ENCODE data around the gene COX8A.

COX8A gene

DNA sequence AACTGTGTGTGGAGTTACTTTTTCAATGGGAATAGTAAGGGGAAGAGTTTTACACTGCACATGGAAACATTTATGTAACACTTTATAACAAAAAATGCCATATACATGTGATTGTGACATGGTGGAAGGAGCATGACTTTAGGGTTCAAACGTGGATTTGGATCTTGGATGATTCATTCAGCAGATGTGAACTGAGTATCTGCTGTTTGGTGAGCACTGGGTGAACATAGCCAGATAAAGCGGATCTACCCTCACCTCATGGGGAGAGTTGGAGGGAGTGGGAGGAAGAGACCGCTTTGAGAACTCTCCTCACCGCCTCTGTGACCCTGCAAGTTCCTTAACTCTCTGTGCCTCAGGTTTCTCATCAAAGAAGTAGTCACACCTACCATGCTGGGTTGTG lies 32.5 kb upstream of the COX8A start:
- Histone ChIP-seq H4K20me1 (ENCODE audit: insufficient read depth, low read length) (no peaks in the 10 kb centered on the region), H3K4me2 (ENCODE audit: low read length) (no peak overlapping the region), H3K27ac (ENCODE audit: low read depth, low read length, poor library complexity, severe bottlenecking) (peak overlapping the region; percentile 25), H3K9me2 (ENCODE audit: low read depth, low read length) (no peaks in the 10 kb centered on the region), H3F3A (ENCODE audit: insufficient read depth, low read length) (no peaks in the 10 kb centered on the region), H3K36me3 (ENCODE audit: insufficient read depth, low read length) (peaks cover 28% of the 10 kb centered on the region), H3K27me3 (ENCODE audit: insufficient read depth, low read length) (no peaks in the 10 kb centered on the region), H3K9me3 (ENCODE audit: low read length) (no peaks in the 10 kb centered on the region), H3K4me1 (ENCODE audit: insufficient read depth, low read length, severe bottlenecking) (peaks cover 37% of the 10 kb centered on the region), H3K4me3 (ENCODE audit: low read depth, low read length, poor library complexity, severe bottlenecking) (no peak overlapping the region), H2AFZ (ENCODE audit: low read length) (no peak overlapping the region), H3K9ac (ENCODE audit: low read length) (no peak overlapping the region; the same call in 1 of the 2 replicates), H3K79me2 (ENCODE audit: insufficient read depth, low read length) (peaks cover 23% of the 10 kb centered on the region)
- TF ChIP-seq EZH2 (IDR thresholded peaks at IDR 0.05; ENCODE audit: borderline replicate concordance, low read length) = no peak
- TF ChIP-seq, protein P1, sequence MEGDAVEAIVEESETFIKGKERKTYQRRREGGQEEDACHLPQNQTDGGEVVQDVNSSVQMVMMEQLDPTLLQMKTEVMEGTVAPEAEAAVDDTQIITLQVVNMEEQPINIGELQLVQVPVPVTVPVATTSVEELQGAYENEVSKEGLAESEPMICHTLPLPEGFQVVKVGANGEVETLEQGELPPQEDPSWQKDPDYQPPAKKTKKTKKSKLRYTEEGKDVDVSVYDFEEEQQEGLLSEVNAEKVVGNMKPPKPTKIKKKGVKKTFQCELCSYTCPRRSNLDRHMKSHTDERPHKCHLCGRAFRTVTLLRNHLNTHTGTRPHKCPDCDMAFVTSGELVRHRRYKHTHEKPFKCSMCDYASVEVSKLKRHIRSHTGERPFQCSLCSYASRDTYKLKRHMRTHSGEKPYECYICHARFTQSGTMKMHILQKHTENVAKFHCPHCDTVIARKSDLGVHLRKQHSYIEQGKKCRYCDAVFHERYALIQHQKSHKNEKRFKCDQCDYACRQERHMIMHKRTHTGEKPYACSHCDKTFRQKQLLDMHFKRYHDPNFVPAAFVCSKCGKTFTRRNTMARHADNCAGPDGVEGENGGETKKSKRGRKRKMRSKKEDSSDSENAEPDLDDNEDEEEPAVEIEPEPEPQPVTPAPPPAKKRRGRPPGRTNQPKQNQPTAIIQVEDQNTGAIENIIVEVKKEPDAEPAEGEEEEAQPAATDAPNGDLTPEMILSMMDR (IDR thresholded peaks at IDR 0.05; ENCODE audit: low read length) = no peak

DNA sequence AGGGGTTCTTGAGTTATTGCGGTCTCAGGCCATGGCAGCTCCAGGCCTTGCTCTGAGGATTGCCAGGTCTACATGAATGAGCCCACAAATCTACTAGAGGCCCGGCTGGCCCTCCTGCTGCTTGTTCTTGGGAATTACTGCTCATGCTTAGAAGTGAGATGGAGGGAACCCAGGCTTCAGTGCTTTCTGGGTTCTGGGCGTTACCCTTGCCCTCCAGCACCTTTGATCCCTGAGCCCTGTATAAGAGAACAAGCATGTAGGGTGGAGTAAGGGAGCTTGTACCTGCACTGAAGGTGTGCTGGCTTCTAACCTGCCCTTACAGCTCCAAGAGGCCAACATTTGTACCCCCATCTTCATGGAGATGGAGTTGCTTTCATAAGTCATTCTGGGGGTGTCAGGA lies 31.6 kb upstream of the COX8A start:
- Histone ChIP-seq H3K27me3 (ENCODE audit: insufficient read depth, low read length) (no peaks in the 10 kb centered on the region), H4K20me1 (ENCODE audit: insufficient read depth, low read length) (no peaks in the 10 kb centered on the region), H3K4me3 (ENCODE audit: low read depth, low read length, poor library complexity, severe bottlenecking) (no peak overlapping the region), H3K9me2 (ENCODE audit: low read depth, low read length) (no peaks in the 10 kb centered on the region), H3K9ac (ENCODE audit: low read length) (no peak overlapping the region), H3K27ac (ENCODE audit: low read depth, low read length, poor library complexity, severe bottlenecking) (no peak overlapping the region), H3K9me3 (ENCODE audit: low read length) (no peaks in the 10 kb centered on the region), H3F3A (ENCODE audit: insufficient read depth, low read length) (no peaks in the 10 kb centered on the region), H3K4me1 (ENCODE audit: insufficient read depth, low read length, severe bottlenecking) (peaks cover 33% of the 10 kb centered on the region), H2AFZ (ENCODE audit: low read length) (no peak overlapping the region), H3K79me2 (ENCODE audit: insufficient read depth, low read length) (peaks cover 23% of the 10 kb centered on the region), H3K36me3 (ENCODE audit: insufficient read depth, low read length) (peaks cover 34% of the 10 kb centered on the region), H3K4me2 (ENCODE audit: low read length) (no peak overlapping the region)
- TF ChIP-seq, protein P1 (IDR thresholded peaks at IDR 0.05; ENCODE audit: low read length) = no peak
- TF ChIP-seq EZH2 (IDR thresholded peaks at IDR 0.05; ENCODE audit: borderline replicate concordance, low read length) = no peak

DNA sequence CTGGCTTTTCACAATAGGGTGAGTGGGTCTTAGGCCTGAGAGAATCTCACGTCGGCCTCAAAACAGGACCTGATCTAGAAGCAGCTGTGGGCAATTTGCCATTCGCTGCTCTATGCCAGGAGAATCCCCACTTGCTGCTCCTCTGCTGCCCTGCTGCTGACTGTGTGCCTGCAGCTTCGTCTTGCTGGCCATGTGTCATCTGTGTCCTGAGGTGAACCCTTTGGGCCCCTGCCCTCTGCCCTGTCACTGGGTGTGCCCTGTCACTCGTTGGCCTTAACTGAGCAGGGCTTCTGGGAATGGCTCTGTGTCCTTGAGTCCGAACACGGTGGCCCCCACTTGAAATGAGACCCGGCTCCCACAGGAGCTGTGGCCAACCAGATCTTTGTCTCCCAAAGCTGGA lies 29.4 kb upstream of the COX8A start:
- Histone ChIP-seq H3K4me2 (ENCODE audit: low read length) (no peak overlapping the region; the same call in 1 of the 2 replicates), H4K20me1 (ENCODE audit: insufficient read depth, low read length) (no peaks in the 10 kb centered on the region), H3K9ac (ENCODE audit: low read length) (no peak overlapping the region; the same call in 1 of the 2 replicates), H3K27ac (ENCODE audit: low read depth, low read length, poor library complexity, severe bottlenecking) (peak overlapping the region; percentile 27), H2AFZ (ENCODE audit: low read length) (no peak overlapping the region), H3K4me1 (ENCODE audit: insufficient read depth, low read length, severe bottlenecking) (peaks cover 23% of the 10 kb centered on the region), H3K79me2 (ENCODE audit: insufficient read depth, low read length) (peaks cover 20% of the 10 kb centered on the region; the same call in 1 of the 2 replicates), H3F3A (ENCODE audit: insufficient read depth, low read length) (no peaks in the 10 kb centered on the region), H3K4me3 (ENCODE audit: low read depth, low read length, poor library complexity, severe bottlenecking) (no peak overlapping the region), H3K36me3 (ENCODE audit: insufficient read depth, low read length) (peaks cover 46% of the 10 kb centered on the region), H3K9me2 (ENCODE audit: low read depth, low read length) (no peaks in the 10 kb centered on the region), H3K9me3 (ENCODE audit: low read length) (no peaks in the 10 kb centered on the region), H3K27me3 (ENCODE audit: insufficient read depth, low read length) (no peaks in the 10 kb centered on the region)
- TF ChIP-seq EZH2 (IDR thresholded peaks at IDR 0.05; ENCODE audit: borderline replicate concordance, low read length) = no peak
- TF ChIP-seq, protein P1 (IDR thresholded peaks at IDR 0.05; ENCODE audit: low read length) = no peak

Data from OCI-LY1 (cell line).